ENCODE data around the gene ARV1.
"Not testable (repeated sequence)": the region's sequence is repeated elsewhere in the genome, so short reads cannot be mapped to it uniquely, and the experiment has no call there.

ARV1 gene

DNA sequence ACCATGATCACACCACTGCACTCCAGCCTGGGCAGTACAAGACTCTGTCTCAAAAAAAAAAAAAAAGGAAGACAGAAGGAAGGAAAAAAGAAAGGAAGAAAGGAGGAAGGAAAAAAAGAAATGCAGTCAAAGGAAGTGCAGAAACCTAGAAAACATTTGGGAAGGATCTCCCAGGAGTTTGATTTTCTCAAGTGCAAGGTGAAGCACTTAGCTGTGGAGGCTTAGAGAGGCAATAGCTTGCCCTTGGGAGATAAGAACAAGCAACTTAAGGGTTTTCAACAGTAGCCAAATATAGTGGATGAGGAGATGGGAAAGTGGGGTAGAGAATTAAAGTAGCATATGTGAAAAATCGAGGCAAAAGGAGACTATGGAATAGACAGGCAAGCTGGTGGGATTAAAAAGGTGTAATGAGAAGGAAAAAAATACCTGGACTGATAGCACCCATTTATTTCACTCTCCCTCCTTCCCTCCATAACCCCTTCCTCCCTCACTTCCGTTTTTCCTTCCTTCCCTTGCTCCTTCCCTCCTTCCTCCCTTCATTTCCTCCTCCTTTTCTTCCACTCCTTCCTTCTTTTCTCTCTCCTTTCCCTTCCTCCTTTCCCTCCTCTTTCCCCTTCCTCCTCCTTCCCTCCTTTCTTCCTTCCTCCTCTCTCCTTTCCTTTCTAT lies 68.0 kb downstream of the ARV1 start:
- no peak for TF ChIP-seq CTCF (IDR thresholded peaks at IDR 0.05; ENCODE audit: extremely low read depth, missing control alignments)
- DNase-seq (ENCODE audit: low spot score): no peak

GRCh38 chr1:231047529-231047928 lies 68.6 kb downstream of the ARV1 start:
- not testable (repeated sequence) for DNase-seq (ENCODE audit: low spot score)

GRCh38 chr1:231048419-231048818 lies 69.5 kb downstream of the ARV1 start:
- not testable (repeated sequence) for DNase-seq (ENCODE audit: low spot score)

GRCh38 chr1:231049121-231049979 lies 70.5 kb downstream of the ARV1 start:
- no peak for DNase-seq (ENCODE audit: low spot score)
- TF ChIP-seq CTCF (IDR thresholded peaks at IDR 0.05; ENCODE audit: extremely low read depth, missing control alignments): no peak
